Lower lobe of right lung (tissue), 2 donors: ENCODE results near the gene ZDHHC11. TPM values are rescaled to one million over a fixed set of nuclear protein-coding genes. Genes with fewer than 3 reads are reported as not detected.
"Not testable (repeated sequence)": the region's sequence is repeated elsewhere in the genome, so short reads cannot be mapped to it uniquely, and the experiment has no call there.

Experiments used
- ATAC-seq, 2 donors: fragments of 200-7000 bp; cut with Tn5 transposase; one replicate each; pipeline ENCODE4 v1.9.1; 2020 to 2022; ENCODE audit warnings: mild to moderate bottlenecking in 2 of 2, moderate library complexity in 2 of 2
- DNase-seq: peaks from one replicate; pipeline ENCODE4 v3.0.0-alpha.2; 2020
- H3K27ac ChIP-seq: fragments of 200-600 bp; one replicate; pipeline ENCODE4 v1.8.0; 2022
- H3K27me3 ChIP-seq: fragments of 200-600 bp; one replicate; pipeline ENCODE4 v1.8.0; 2022; ENCODE audit warnings: low read depth
- H3K36me3 ChIP-seq: fragments of 200-600 bp; one replicate; pipeline ENCODE4 v1.8.0; 2022; ENCODE audit warnings: mild to moderate bottlenecking
- H3K4me1 ChIP-seq: fragments of 200-600 bp; one replicate; pipeline ENCODE4 v1.8.0; 2022
- H3K4me3 ChIP-seq: fragments of 200-600 bp; one replicate; pipeline ENCODE4 v1.8.0; 2022; ENCODE audit warnings: mild to moderate bottlenecking
- H3K9me3 ChIP-seq: fragments of 200-600 bp; one replicate; pipeline ENCODE4 v1.8.0; 2022
- CTCF ChIP-seq: fragments of 200-600 bp; IDR thresholded peaks from one replicate; pipeline ENCODE4 v1.8.0; 2022; ENCODE audit warnings: antibody characterized with exemption, mild to moderate bottlenecking
- intact Hi-C: fragments of 100-400 bp; cut with DNase I; formaldehyde crosslinking; loops from one replicate; pipeline ENCODE4 v1.11.0; 2022
- total RNA-seq: library from RNA; stranded (reverse); fragmentation: NEBNext Ultra II Directional; extraction: Animal tissue kit (Norgen Biotek cat#: 25700); gene quantifications from one replicate; pipeline ENCODE4 v1.2.1, GENCODE V29; 2021
- donor health status: DM: no; HTN: yes; CAD: no; lungs with severe emphysema.

ZDHHC11 gene
- total RNA-seq, 1 donor from 2014 or later: 28.7 TPM

DNA sequence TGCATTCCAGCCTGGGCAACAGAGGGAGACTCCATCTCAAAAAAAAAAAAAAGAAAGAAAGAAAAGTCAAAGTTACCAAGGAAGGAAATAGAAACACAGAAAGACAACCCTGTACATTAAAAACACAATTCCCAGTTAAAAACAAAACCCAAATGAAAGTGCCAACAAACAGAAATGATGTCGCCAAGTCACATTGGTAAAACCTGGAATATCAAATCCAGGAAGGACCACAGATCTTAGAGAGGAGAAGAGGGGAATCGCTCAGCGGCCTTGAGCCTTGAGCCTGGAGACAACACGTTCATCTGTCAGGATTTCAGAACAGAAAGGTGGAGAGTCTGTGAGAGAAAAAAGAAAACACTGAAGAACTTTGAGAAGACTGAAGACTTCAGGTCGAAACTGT is 1.2 kb upstream of the ZDHHC11 start:
- TF ChIP-seq CTCF: no peak
- H3K4me1 ChIP-seq: peaks cover 10% of the 10 kb centered on the region
- no peak for ATAC-seq
- no peak for DNase-seq
- H3K9me3 ChIP-seq: no peaks in the 10 kb centered on the region
- intact Hi-C loops: no loop called here
- no peaks in the 10 kb centered on the region for H3K36me3 ChIP-seq
- no peak overlapping the region for H3K27ac ChIP-seq
- H3K4me3 ChIP-seq: no peak overlapping the region
- H3K27me3 ChIP-seq: peaks cover 8% of the 10 kb centered on the region

GRCh38 chr5:851553-851952 is 767 bp upstream of the ZDHHC11 start:
- DNase-seq: peak; percentile 33
- intact Hi-C loops: no loop called here

DNA sequence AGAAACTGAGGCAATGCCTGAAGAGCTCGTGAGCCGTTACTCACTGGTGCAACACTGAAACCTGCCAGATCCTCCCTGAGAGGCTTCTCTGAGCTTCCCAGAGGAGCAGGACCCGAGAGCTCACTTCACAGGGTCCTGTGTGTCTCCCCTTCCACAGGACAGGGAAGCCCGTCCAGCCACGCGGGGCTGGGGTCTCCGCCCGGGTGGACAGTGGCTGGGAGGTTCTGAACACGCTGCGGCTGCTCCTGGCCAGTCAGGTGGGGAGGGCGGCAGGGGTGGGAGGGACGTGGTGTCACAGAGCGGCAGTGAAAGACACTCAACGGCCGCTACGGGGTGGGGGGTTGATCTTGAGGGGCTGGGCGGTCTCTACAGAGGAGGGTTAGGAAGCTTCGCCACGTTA is 290 bp upstream of the ZDHHC11 start:
- intact Hi-C loops: no loop called here
- Histone ChIP-seq H3K36me3 (no peaks in the 10 kb centered on the region), H3K27ac (no peak overlapping the region), H3K4me3 (no peak overlapping the region), H3K27me3 (peaks cover 8% of the 10 kb centered on the region), H3K9me3 (no peaks in the 10 kb centered on the region), H3K4me1 (peaks cover 10% of the 10 kb centered on the region)
- TF ChIP-seq CTCF: no peak
- ATAC-seq (no peak), DNase-seq (peak; percentile 37)

More at GRCh38 chr5:851553-851952, 767 bp upstream of the ZDHHC11 start:
- Histone ChIP-seq H3K27me3 (peaks cover 8% of the 10 kb centered on the region), H3K27ac (no peak overlapping the region), H3K9me3 (no peaks in the 10 kb centered on the region), H3K36me3 (no peaks in the 10 kb centered on the region), H3K4me1 (peaks cover 10% of the 10 kb centered on the region), H3K4me3 (no peak overlapping the region)
- TF ChIP-seq CTCF: no peak
- ATAC-seq: no peak

DNA sequence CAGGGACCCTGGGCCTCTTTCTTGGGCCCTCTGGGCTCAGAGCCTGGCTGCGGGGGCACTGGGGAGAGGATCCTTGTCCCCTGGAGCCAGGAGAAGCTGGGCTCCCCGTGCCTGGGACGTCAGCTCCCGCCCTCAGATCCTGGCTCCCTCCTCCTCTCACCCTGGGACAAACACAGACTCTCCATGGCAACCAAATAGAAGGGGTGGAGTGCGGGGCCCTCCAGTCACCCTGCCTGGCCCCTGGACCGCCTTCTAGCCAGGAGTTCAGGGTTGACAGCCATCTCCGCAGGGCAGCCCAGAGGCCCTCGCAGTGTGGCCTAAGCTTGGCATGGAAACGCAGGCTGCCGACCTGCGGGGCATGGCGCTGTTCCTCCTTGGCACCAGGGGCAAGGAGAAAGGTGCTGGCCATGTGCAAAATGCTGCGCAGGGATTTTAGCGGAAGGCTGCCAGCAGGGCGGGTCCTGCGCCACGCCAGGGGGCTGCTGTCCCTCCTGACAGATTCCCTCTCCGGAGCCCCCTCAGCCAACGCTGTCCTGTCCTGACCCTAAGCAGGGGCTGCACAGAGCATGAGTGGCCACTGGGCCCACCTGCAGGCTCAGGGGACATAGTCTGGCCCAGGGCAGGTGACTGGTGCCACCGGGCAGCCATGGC is 1.0 kb downstream of the ZDHHC11 start:
- Histone ChIP-seq H3K4me1 (peaks cover 10% of the 10 kb centered on the region), H3K27ac (peak overlapping the region; percentile 21), H3K9me3 (no peaks in the 10 kb centered on the region), H3K27me3 (peaks cover 8% of the 10 kb centered on the region), H3K36me3 (no peaks in the 10 kb centered on the region), H3K4me3 (peak overlapping the region; percentile 43)
- intact Hi-C loops: no loop called here
- ATAC-seq (peak; percentile 84 to 86), DNase-seq (peak; percentile 58)
- TF ChIP-seq CTCF: no peak

GRCh38 chr5:848671-849111 is 2.1 kb downstream of the ZDHHC11 start:
- DNase-seq (peak; percentile 45), ATAC-seq (no peak)
- no peak overlapping the region for H3K4me3 ChIP-seq
- no peaks in the 10 kb centered on the region for H3K36me3 ChIP-seq
- peaks cover 8% of the 10 kb centered on the region for H3K27me3 ChIP-seq
- H3K27ac ChIP-seq: no peak overlapping the region
- H3K4me1 ChIP-seq: peaks cover 10% of the 10 kb centered on the region
- intact Hi-C loops: no loop called here
- no peak for TF ChIP-seq CTCF
- no peaks in the 10 kb centered on the region for H3K9me3 ChIP-seq

GRCh38 chr5:847736-848135 is 3.0 kb downstream of the ZDHHC11 start:
- ATAC-seq, H3K27ac ChIP-seq, H3K36me3 ChIP-seq, H3K9me3 ChIP-seq, intact Hi-C loops, DNase-seq, H3K27me3 ChIP-seq, H3K4me3 ChIP-seq: not testable (repeated sequence)
- H3K4me1 ChIP-seq: peaks cover 10% of the 10 kb centered on the region

- ATAC-seq, H3K9me3 ChIP-seq, H3K4me3 ChIP-seq, H3K27me3 ChIP-seq, DNase-seq, intact Hi-C loops, H3K36me3 ChIP-seq, H3K27ac ChIP-seq: not testable (repeated sequence)
- H3K4me1 ChIP-seq: peaks cover 10% of the 10 kb centered on the region
Observed at GRCh38 chr5:847212-847611, 3.6 kb downstream of the ZDHHC11 start.

GRCh38 chr5:846602-847091 is 4.1 kb downstream of the ZDHHC11 start:
- H3K36me3 ChIP-seq, intact Hi-C loops, H3K27me3 ChIP-seq, ATAC-seq, H3K27ac ChIP-seq, H3K9me3 ChIP-seq, H3K4me3 ChIP-seq, DNase-seq: not testable (repeated sequence)
- peaks cover 10% of the 10 kb centered on the region for H3K4me1 ChIP-seq
